Measurements from ENCODE around the gene SPTBN2. TPM values are rescaled to one million over a fixed set of nuclear protein-coding genes. Genes with fewer than 3 reads are reported as not detected.

Gene SPTBN2
- total and polyA plus RNA-seq, 2 experiments from 2014 or later, result 0.22 TPM; not detected in 1

DNA sequence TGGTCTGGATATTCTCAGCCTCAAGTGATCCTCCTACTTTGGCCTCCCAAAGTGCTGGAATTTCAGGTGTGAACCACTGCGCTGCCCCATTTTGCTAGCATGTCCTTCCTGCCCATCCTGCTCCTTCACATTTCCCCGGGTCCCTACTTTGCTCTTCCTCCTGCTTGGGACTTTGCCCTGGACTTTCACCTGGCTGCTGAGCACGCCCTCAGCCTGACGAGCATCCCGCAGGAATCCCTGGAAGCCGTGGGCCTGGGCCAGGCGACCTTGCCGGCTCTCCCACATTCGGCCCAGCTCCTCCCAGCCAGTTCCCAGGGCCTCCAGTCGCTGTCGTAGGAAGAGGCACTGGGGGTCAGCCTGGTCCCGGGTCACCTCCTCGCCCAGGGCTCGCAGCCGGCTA, 28.7 kb downstream of the SPTBN2 start:
- H3K4me3 ChIP-seq, result no peak overlapping the region
- no peak overlapping the region for H2AFZ ChIP-seq
- H3K4me2 ChIP-seq (ENCODE audit: unreplicated experiment), result no peak overlapping the region
- no peaks in the 10 kb centered on the region for H3K9me2 ChIP-seq (ENCODE audit: insufficient read depth)
- H3K4me1 ChIP-seq (ENCODE audit: insufficient read depth), result no peaks in the 10 kb centered on the region
- no peaks in the 10 kb centered on the region for H3K79me2 ChIP-seq (ENCODE audit: insufficient read depth)
- no peaks in the 10 kb centered on the region for H3K9me3 ChIP-seq (ENCODE audit: low read depth)
- TF ChIP-seq EZH2 (IDR thresholded peaks at IDR 0.05; ENCODE audit: insufficient read depth, poor library complexity, severe bottlenecking) (no peak), EZH2phosphoT487 (IDR thresholded peaks at IDR 0.05; ENCODE audit: insufficient read depth, low read depth) (no peak)
- H3K36me3 ChIP-seq (ENCODE audit: low read depth), result no peaks in the 10 kb centered on the region
- H3K27ac ChIP-seq, result no peak overlapping the region
- H3K9ac ChIP-seq, result no peak overlapping the region
- no peaks in the 10 kb centered on the region for H4K20me1 ChIP-seq (ENCODE audit: insufficient read depth)
- DNase-seq, result no peak
- 88 to 93% methylated on average over 14 to 15 of the region's 15 CpGs for WGBS, 2 experiments (ENCODE audit: low coverage in 1 of 2, low lambda C conversion rate in 2 of 2, missing lambda C conversion rate in 2 of 2)
- no peaks in the 10 kb centered on the region for H3F3A ChIP-seq (ENCODE audit: insufficient read depth)
- no peaks in the 10 kb centered on the region for H3K27me3 ChIP-seq (replicated peaks; ENCODE audit: insufficient read depth)
- in situ Hi-C loops (cut with MboI), result no loop called here

GRCh38 chr11:66698491-66698890, 30.5 kb downstream of the SPTBN2 start:
- Histone ChIP-seq H3K9ac (no peak overlapping the region), H3K9me3 (ENCODE audit: low read depth) (no peaks in the 10 kb centered on the region), H3K9me2 (ENCODE audit: insufficient read depth) (no peaks in the 10 kb centered on the region), H3K4me2 (ENCODE audit: unreplicated experiment) (no peak overlapping the region), H2AFZ (no peak overlapping the region), H3K4me3 (no peak overlapping the region), H3K27me3 (replicated peaks; ENCODE audit: insufficient read depth) (no peaks in the 10 kb centered on the region), H3F3A (ENCODE audit: insufficient read depth) (no peaks in the 10 kb centered on the region), H3K4me1 (ENCODE audit: insufficient read depth) (no peaks in the 10 kb centered on the region), H4K20me1 (ENCODE audit: insufficient read depth) (no peaks in the 10 kb centered on the region), H3K79me2 (ENCODE audit: insufficient read depth) (no peaks in the 10 kb centered on the region), H3K36me3 (ENCODE audit: low read depth) (no peaks in the 10 kb centered on the region), H3K27ac (no peak overlapping the region)
- 78 to 83% methylated on average over 9 of the region's 9 CpGs for WGBS, 2 experiments (ENCODE audit: low coverage in 1 of 2, low lambda C conversion rate in 2 of 2, missing lambda C conversion rate in 2 of 2)
- DNase-seq, result no peak
- TF ChIP-seq EZH2phosphoT487 (IDR thresholded peaks at IDR 0.05; ENCODE audit: insufficient read depth, low read depth) (no peak), EZH2 (IDR thresholded peaks at IDR 0.05; ENCODE audit: insufficient read depth, poor library complexity, severe bottlenecking) (no peak)
- in situ Hi-C loops (cut with MboI), result loop anchor here (10.0 kb wide), 2 partner anchors 136 to 276 kb away; partner anchors contain the start of gene C11orf86

- Histone ChIP-seq H4K20me1 (ENCODE audit: insufficient read depth) (no peaks in the 10 kb centered on the region), H3K27ac (no peak overlapping the region), H3F3A (ENCODE audit: insufficient read depth) (no peaks in the 10 kb centered on the region), H3K9me2 (ENCODE audit: insufficient read depth) (no peaks in the 10 kb centered on the region), H3K4me3 (no peak overlapping the region), H3K9me3 (ENCODE audit: low read depth) (no peaks in the 10 kb centered on the region), H2AFZ (no peak overlapping the region), H3K79me2 (ENCODE audit: insufficient read depth) (no peaks in the 10 kb centered on the region), H3K36me3 (ENCODE audit: low read depth) (no peaks in the 10 kb centered on the region), H3K27me3 (replicated peaks; ENCODE audit: insufficient read depth) (no peaks in the 10 kb centered on the region), H3K9ac (no peak overlapping the region), H3K4me2 (ENCODE audit: unreplicated experiment) (no peak overlapping the region), H3K4me1 (ENCODE audit: insufficient read depth) (no peaks in the 10 kb centered on the region)
- DNase-seq, result no peak
- in situ Hi-C loops (cut with MboI), result loop anchor here (10.0 kb wide), 2 partner anchors 137 to 277 kb away; partner anchors contain the start of gene C11orf86
- 65 to 74% methylated on average over 6 of the region's 6 CpGs for WGBS, 2 experiments (ENCODE audit: low coverage in 1 of 2, low lambda C conversion rate in 2 of 2, missing lambda C conversion rate in 2 of 2)
- TF ChIP-seq EZH2phosphoT487 (IDR thresholded peaks at IDR 0.05; ENCODE audit: insufficient read depth, low read depth), result no peak
These were observed 31.0 kb downstream of the SPTBN2 start for GRCh38 chr11:66697988-66698387.

- Histone ChIP-seq H3K36me3 (ENCODE audit: low read depth) (no peaks in the 10 kb centered on the region), H2AFZ (no peak overlapping the region), H3K4me3 (no peak overlapping the region), H3K9me3 (ENCODE audit: low read depth) (no peaks in the 10 kb centered on the region), H3K9me2 (ENCODE audit: insufficient read depth) (no peaks in the 10 kb centered on the region), H3K9ac (no peak overlapping the region), H3K4me1 (ENCODE audit: insufficient read depth) (no peaks in the 10 kb centered on the region), H3F3A (ENCODE audit: insufficient read depth) (no peaks in the 10 kb centered on the region), H3K79me2 (ENCODE audit: insufficient read depth) (no peaks in the 10 kb centered on the region), H3K27me3 (replicated peaks; ENCODE audit: insufficient read depth) (no peaks in the 10 kb centered on the region), H3K4me2 (ENCODE audit: unreplicated experiment) (no peak overlapping the region), H4K20me1 (ENCODE audit: insufficient read depth) (no peaks in the 10 kb centered on the region), H3K27ac (no peak overlapping the region)
- TF ChIP-seq EZH2phosphoT487 (IDR thresholded peaks at IDR 0.05; ENCODE audit: insufficient read depth, low read depth) (no peak), EZH2 (IDR thresholded peaks at IDR 0.05; ENCODE audit: insufficient read depth, poor library complexity, severe bottlenecking) (no peak)
- in situ Hi-C loops (cut with MboI), result loop anchor here (10.0 kb wide), 2 partner anchors 139 to 279 kb away; partner anchors contain the start of gene C11orf86
- no peak for DNase-seq
- 85 to 87% methylated on average over 9 of the region's 9 CpGs for WGBS, 2 experiments (ENCODE audit: low coverage in 1 of 2, low lambda C conversion rate in 2 of 2, missing lambda C conversion rate in 2 of 2)
These were observed 32.9 kb downstream of the SPTBN2 start for GRCh38 chr11:66696146-66696545.
